Omental fat pad (tissue), 4 donors: Measurements from ENCODE around the gene BPIFB6. TPM values are rescaled to one million over a fixed set of nuclear protein-coding genes. Genes with fewer than 3 reads are reported as not detected.

Source experiments
- ATAC-seq: fragments of 150-250 bp; one replicate; pipeline ENCODE4 v1.9.1; 2016; ENCODE audit warnings: mild to moderate bottlenecking, moderate library complexity; ENCODE audit not compliant: low FRiP score
- DNase-seq: peaks from one replicate; pipeline ENCODE4 v3.0.0-alpha.2; 2019; ENCODE audit warnings: low spot score
- CTCF ChIP-seq, 3 donors: fragments of 450-650 bp; IDR thresholded peaks; one replicate each; pipeline ENCODE4 v1.5.1; 2016 to 2017; ENCODE audit warnings: antibody characterized with exemption in 3 of 3, mild to moderate bottlenecking in 3 of 3, moderate library complexity in 2 of 3
- total RNA-seq, 4 donors: library from RNA; depleted of rRNA; stranded (reverse); fragments of >200 nt; gene quantifications; one replicate each; pipeline ENCODE4 v1.1.0, GENCODE V29; 2016

BPIFB6 gene
- total RNA-seq, 4 donors from 2014 or later: not detected

GRCh38 chr20:32986331-32986966 is 45.0 kb upstream of the BPIFB6 start:
- no peak for ATAC-seq
- TF ChIP-seq CTCF (IDR thresholded peaks at IDR 0.05): no peak
- DNase-seq: no peak

GRCh38 chr20:32987044-32987825 is 44.2 kb upstream of the BPIFB6 start:
- no peak for ATAC-seq
- DNase-seq: no peak
- TF ChIP-seq CTCF (IDR thresholded peaks at IDR 0.05): no peak

- no peak for DNase-seq
- no peak for ATAC-seq
- TF ChIP-seq CTCF (IDR thresholded peaks at IDR 0.05): no peak
Measured at GRCh38 chr20:32988008-32988407, 43.4 kb upstream of the BPIFB6 start.

GRCh38 chr20:32989507-32990283 is 41.8 kb upstream of the BPIFB6 start:
- ATAC-seq: no peak
- no peak for DNase-seq
- no peak for TF ChIP-seq CTCF (IDR thresholded peaks at IDR 0.05)

- DNase-seq (no peak), ATAC-seq (no peak)
- TF ChIP-seq CTCF (IDR thresholded peaks at IDR 0.05): no peak
Measured at GRCh38 chr20:32990426-32990825, 41.0 kb upstream of the BPIFB6 start.

GRCh38 chr20:32991383-32991782 is 40.1 kb upstream of the BPIFB6 start:
- no peak for DNase-seq
- no peak for TF ChIP-seq CTCF (IDR thresholded peaks at IDR 0.05)
- ATAC-seq: no peak
